Measurements from ENCODE around the gene FOXJ3.

The FOXJ3 gene

GRCh38 chr1:42179900-42180329 is 155.1 kb downstream of the FOXJ3 start (continued):
- TF ChIP-seq PRDM2 (tag by site-specific recombination; IDR thresholded peaks at IDR 0.05; ENCODE audit: borderline replicate concordance) (no peak), ZNF416 (tag by site-specific recombination; IDR thresholded peaks at IDR 0.05) (no peak), ZNF404 (tag by site-specific recombination; IDR thresholded peaks at IDR 0.05) (no peak), OVOL3 (tag by site-specific recombination; IDR thresholded peaks at IDR 0.05) (peak; percentile 59; the same call in 1 of the 2 replicates), ZNF146 (tag by site-specific recombination; IDR thresholded peaks at IDR 0.05) (peak; percentile 26), ZNF48 (tag by site-specific recombination; IDR thresholded peaks at IDR 0.05) (no peak), ZNF610 (tag by site-specific recombination; IDR thresholded peaks at IDR 0.05; ENCODE audit: borderline replicate concordance) (no peak; the same call in 1 of the 2 replicates), ZNF132 (tag by site-specific recombination; IDR thresholded peaks at IDR 0.05; ENCODE audit: borderline replicate concordance) (no peak), ATF2 (tag by site-specific recombination; IDR thresholded peaks at IDR 0.05; ENCODE audit: low read depth) (peak; percentile 99), ZNF785 (tag by site-specific recombination; IDR thresholded peaks at IDR 0.05) (no peak), IKZF3 (tag by site-specific recombination; IDR thresholded peaks at IDR 0.05) (peak; percentile 64; the same call in 1 of the 2 replicates), ZNF391 (tag by site-specific recombination; IDR thresholded peaks at IDR 0.05; ENCODE audit: borderline replicate concordance, low read depth) (no peak; the same call in 1 of the 2 replicates), ZFP41 (tag by site-specific recombination; IDR thresholded peaks at IDR 0.05; ENCODE audit: borderline replicate concordance) (no peak), ZNF138 (tag by site-specific recombination; IDR thresholded peaks at IDR 0.05; ENCODE audit: borderline replicate concordance) (no peak), ZSCAN30 (tag by site-specific recombination; IDR thresholded peaks at IDR 0.05) (peak; percentile 74), ZSCAN23 (tag by site-specific recombination; IDR thresholded peaks at IDR 0.05) (0 out of 2 replicates have a peak, but pooled peaks have one; percentile 84), KLF1 (tag by site-specific recombination; IDR thresholded peaks at IDR 0.05) (no peak), ZNF510 (tag by site-specific recombination; IDR thresholded peaks at IDR 0.05; ENCODE audit: insufficient replicate concordance) (no peak), ZNF704 (tag by site-specific recombination; IDR thresholded peaks at IDR 0.05) (no peak), ZNF221 (tag by site-specific recombination; IDR thresholded peaks at IDR 0.05; ENCODE audit: borderline replicate concordance) (no peak), ZNF148 (tag by site-specific recombination; IDR thresholded peaks at IDR 0.05; ENCODE audit: borderline replicate concordance) (no peak), GLIS2 (tag by site-specific recombination; IDR thresholded peaks at IDR 0.05) (no peak), AEBP2 (tag by site-specific recombination; IDR thresholded peaks at IDR 0.05; ENCODE audit: borderline replicate concordance) (no peak), BCL6B (tag by site-specific recombination; IDR thresholded peaks at IDR 0.05) (no peak), ZXDB (tag by site-specific recombination; IDR thresholded peaks at IDR 0.05) (peak; percentile 75), KLF16 (tag by site-specific recombination; IDR thresholded peaks at IDR 0.05) (peak; percentile 70; the same call in 1 of the 2 replicates)

Data from HEK293 (cell line).